LNCaP clone FGC (cell line): ENCODE measurements around the gene CTCFL.
A peak's percentile ranks its signal among the peaks of the same experiment; 100 is the strongest.
"Not testable (repeated sequence)": the region's sequence is repeated elsewhere in the genome, so short reads cannot be mapped to it uniquely, and the experiment has no call there.

Experiments used
- DNase-seq: peaks from one replicate; pipeline ENCODE4 v3.0.0-alpha.2; 2011; ENCODE audit warnings: low read depth
- H3K4me3 ChIP-seq: 2 replicates; pipeline ENCODE4 v1.5.1; 2011; ENCODE audit warnings: mild to moderate bottlenecking, low read depth, low read length, control low read depth
- TF ChIP-seq, protein P1 (sequence below): IDR thresholded peaks from 2 replicates; pipeline ENCODE4 v1.5.1; 2012; ENCODE audit warnings: mild to moderate bottlenecking; ENCODE audit not compliant: control insufficient read depth, insufficient read depth; ENCODE audit errors: extremely low read depth

CTCFL gene

DNA sequence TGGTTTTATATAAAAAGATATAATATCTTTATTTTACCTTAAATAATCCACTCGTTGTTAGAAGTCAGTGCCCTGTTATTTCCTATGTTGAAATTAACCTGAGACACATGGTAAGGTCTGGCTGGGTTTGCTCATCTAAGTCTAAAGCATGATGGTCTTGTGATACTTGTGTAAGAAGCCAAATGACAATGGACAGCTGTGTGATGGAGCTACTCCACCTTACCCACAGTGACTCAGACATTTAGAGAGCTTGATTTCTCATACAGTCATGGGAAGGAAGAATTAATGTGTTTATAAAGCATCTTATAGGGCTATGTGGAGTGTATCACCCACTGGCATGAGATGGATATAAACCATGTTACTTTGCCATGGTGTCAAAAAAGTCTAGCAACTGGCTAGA is 11.7 kb downstream of the CTCFL start:
- TF ChIP-seq, protein P1, sequence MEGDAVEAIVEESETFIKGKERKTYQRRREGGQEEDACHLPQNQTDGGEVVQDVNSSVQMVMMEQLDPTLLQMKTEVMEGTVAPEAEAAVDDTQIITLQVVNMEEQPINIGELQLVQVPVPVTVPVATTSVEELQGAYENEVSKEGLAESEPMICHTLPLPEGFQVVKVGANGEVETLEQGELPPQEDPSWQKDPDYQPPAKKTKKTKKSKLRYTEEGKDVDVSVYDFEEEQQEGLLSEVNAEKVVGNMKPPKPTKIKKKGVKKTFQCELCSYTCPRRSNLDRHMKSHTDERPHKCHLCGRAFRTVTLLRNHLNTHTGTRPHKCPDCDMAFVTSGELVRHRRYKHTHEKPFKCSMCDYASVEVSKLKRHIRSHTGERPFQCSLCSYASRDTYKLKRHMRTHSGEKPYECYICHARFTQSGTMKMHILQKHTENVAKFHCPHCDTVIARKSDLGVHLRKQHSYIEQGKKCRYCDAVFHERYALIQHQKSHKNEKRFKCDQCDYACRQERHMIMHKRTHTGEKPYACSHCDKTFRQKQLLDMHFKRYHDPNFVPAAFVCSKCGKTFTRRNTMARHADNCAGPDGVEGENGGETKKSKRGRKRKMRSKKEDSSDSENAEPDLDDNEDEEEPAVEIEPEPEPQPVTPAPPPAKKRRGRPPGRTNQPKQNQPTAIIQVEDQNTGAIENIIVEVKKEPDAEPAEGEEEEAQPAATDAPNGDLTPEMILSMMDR: no peak
- no peak for DNase-seq

DNA sequence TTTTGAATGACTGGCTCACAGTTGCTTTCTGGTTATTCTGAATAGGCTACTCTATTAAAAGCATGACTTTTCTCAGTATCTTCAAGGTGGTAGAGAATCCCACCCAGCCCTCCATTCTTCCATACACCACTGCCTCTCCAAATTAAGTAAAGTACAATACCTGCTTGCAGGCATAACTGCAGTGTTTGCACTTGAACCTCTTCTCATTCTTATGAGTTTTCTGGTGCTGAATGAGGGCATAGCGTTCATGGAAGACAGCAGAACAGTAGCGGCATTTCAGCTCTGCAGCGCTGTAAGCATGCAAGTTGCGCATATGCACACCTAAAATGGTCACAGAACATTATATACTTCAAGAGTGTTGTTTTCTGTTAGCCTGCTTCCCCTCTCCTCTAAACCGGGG is 12.5 kb downstream of the CTCFL start:
- no peak for DNase-seq
- TF ChIP-seq, protein P1: no peak
- H3K4me3 ChIP-seq: no peak overlapping the region

More for the DNA sequence above, 11.7 kb downstream of the CTCFL start:
- no peak overlapping the region for H3K4me3 ChIP-seq

DNA sequence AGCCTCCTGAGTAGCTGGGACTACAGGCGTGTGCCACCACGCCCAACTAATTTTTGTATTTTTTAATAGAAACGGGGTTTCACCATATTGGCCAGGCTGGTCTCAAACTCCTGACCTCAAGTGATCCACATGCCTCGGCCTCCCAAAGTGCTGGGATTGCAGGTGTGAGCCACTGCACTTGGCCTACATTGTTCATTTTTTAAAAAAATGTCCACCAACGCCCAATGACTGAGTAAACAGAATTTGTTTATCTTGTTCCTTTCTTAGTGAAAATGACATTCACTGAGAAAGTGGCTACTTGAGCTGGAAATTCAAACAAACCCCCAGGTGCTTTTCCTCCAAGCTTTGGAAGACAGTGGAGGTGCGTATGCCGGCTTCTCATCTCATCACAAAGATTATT is 13.2 kb downstream of the CTCFL start:
- DNase-seq, H3K4me3 ChIP-seq: not testable (repeated sequence)

DNA sequence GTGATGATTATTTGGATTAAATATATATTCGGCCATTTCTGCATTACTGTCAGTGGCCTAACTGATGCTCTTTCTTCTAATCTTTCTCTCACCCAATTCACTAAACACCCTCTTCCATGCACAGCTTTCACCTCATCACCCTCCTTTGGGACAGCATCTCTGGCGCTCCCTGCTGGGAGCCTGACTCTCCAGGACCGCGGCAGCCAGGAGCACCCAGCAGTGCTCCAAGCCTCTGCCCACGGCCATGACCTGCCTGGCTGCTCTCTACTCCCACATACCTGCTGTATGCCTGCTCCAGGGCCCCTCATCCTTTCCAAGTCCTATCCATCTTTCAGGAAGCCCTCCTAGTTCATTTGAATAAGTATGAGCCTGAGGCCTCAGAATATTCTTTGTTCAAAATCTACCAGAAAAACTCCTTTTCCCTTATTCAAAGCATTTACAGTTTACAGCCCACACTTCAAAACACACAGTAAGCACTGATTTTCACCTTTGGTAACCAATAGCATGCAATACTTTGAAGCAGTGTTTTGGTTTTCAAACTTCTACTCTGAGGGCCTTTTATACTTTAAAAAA is 15.2 kb downstream of the CTCFL start:
- H3K4me3 ChIP-seq: no peak overlapping the region
- no peak for DNase-seq

DNA sequence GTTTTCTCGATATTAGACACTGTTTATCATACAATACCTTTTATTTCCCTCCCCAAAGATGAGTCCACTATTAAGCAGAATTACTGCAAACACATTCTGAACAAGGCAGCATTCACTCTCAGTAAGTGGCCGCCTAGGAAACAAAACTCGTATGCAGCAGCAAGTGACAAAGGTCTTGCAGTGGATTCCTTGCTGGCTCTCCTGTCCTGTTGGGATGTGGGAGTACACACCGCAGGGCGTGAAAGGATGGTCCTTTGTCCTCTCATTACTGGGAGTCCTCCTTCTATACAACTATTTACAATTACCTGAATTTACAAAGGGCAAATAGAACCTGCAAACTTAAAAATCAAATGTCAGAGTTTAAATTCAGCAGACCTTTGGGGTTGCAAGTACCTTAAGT is 16.1 kb downstream of the CTCFL start:
- DNase-seq: no peak
- TF ChIP-seq, protein P1: no peak
- H3K4me3 ChIP-seq: no peak overlapping the region

More for the DNA sequence above, 15.2 kb downstream of the CTCFL start:
- TF ChIP-seq, protein P1: peak; percentile 73

DNA sequence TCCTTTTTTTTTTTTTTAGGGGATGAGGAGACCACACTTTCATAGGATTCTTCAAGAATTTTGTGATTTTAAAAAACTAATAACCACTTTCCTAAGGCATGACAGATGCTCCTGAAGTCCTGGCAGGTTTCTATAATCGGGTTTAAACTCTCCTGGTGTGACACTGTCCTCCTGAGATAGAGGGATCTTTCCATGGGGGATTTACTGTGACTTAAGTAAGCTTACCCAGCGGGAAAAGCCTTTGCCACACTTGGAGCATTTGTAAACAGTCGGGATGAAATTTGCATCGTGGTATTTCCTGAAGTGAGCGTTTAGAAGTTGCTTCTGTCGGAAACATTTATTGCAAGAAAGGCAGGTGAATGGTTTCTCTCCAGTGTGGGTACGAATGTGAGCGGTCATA is 16.6 kb downstream of the CTCFL start:
- TF ChIP-seq, protein P1: no peak
- DNase-seq: no peak
- no peak overlapping the region for H3K4me3 ChIP-seq

DNA sequence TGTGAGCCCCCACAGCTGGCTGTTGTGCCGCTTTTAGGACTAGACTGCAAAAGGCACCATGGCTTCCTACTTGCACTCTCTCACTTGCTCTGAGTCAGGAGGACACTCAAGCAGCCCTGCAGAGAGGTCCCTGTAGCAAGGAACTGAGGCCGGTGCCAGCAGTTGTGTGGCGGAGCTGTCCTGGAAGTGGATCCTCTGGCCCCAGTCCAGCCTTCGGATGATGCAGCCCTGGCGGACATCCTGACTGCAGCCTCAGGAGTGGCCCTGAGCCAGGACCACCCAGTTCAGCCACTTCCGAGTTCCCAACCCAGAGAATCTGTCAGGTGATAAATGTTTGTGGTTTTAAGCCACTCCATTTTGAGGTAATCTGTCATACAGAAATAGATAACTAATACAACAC is 17.5 kb downstream of the CTCFL start:
- TF ChIP-seq, protein P1: no peak
- DNase-seq: no peak
- H3K4me3 ChIP-seq: no peak overlapping the region

DNA sequence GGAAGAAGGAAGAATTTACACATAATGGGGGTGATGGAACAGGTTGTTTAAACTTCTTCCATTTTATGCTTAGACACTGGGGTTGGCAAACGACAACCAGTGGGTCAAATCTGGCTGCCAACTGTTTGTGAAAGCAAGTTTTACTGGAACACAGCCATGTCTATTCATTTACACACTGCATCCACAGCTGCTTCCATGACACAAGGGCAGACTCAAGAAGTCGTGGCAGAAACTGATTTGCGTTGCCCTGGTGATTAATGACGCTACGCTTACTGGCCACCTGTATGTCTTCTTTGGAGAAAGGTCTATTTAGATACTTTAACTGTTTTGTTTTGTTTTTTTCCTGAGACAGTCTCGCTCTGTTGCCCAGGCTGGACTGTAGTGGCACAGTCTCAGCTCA is 19.0 kb downstream of the CTCFL start:
- DNase-seq: no peak
- H3K4me3 ChIP-seq: no peak overlapping the region
- TF ChIP-seq, protein P1: no peak
